Thoracic aorta (tissue), 2 donors: ENCODE results near the gene GEMIN8. TPM values are rescaled to one million over a fixed set of nuclear protein-coding genes. Genes with fewer than 3 reads are reported as not detected.

ENCODE experiments used
- ATAC-seq: fragments of 150-250 bp; one replicate; pipeline ENCODE4 v1.8.0; 2017; ENCODE audit warnings: low read depth; ENCODE audit not compliant: insufficient number of reproducible peaks, low FRiP score
- DNase-seq: peaks from one replicate; pipeline ENCODE4 v3.0.0-alpha.2; 2020; ENCODE audit warnings: low spot score
- H3K27ac ChIP-seq, 2 donors: fragments of 200-600 bp; sonication (generic); 1 replicate in 1 of 2; 2 replicates in 1 of 2; pipeline ENCODE4 v1.5.1; 2016; ENCODE audit warnings: mild to moderate bottlenecking in 2 of 2, moderate library complexity in 2 of 2
- H3K27me3 ChIP-seq: fragments of 200-600 bp; sonication (generic); replicated peaks from 2 replicates; pipeline ENCODE4 v1.6.0; 2016; ENCODE audit warnings: mild to moderate bottlenecking; ENCODE audit not compliant: insufficient read depth
- H3K36me3 ChIP-seq: fragments of 200-600 bp; sonication (generic); one replicate; pipeline ENCODE4 v1.5.1; 2016
- H3K4me1 ChIP-seq, 2 donors: fragments of 200-600 bp; sonication (generic); 1 replicate in 1 of 2; 2 replicates in 1 of 2; pipeline versions ENCODE4 v1.5.1 to v1.6.0; 2016; ENCODE audit warnings: low read depth in 2 of 2, mild to moderate bottlenecking in 1 of 2; ENCODE audit not compliant: control insufficient read depth in 1 of 2
- H3K4me3 ChIP-seq: fragments of 200-600 bp; sonication (generic); 2 replicates; pipeline ENCODE4 v1.5.1; 2016; ENCODE audit warnings: mild to moderate bottlenecking
- H3K9me3 ChIP-seq: fragments of 200-600 bp; sonication (generic); 2 replicates; pipeline ENCODE4 v1.5.1; 2016
- CTCF ChIP-seq: fragments of 200-600 bp; sonication (generic); IDR thresholded peaks from one replicate; pipeline ENCODE4 v1.5.1; 2019; ENCODE audit warnings: antibody characterized with exemption
- total RNA-seq, 2 donors: library from RNA; depleted of rRNA; stranded (reverse); fragments of >200 nt; gene quantifications; one replicate each; pipeline versions ENCODE4 v1.1.0 to v1.2.3, GENCODE V29; 2016

GEMIN8 gene
- total RNA-seq = 10 to 100 TPM in 1 of 2 donors, 1 to 10 TPM in 1; 9.8 to 23.7 TPM

- TF ChIP-seq CTCF = no peak
- peak; percentile 22 for DNase-seq
- peak within 1 kb of the TSS; percentile 84 for H3K4me3 ChIP-seq
- H3K27me3 ChIP-seq = no peaks in the 10 kb centered on the region
- H3K4me1 ChIP-seq = peaks cover 14 to 23% of the 10 kb centered on the region in 2 donors
- H3K9me3 ChIP-seq = no peaks in the 10 kb centered on the region
- peak within 1 kb of the TSS; percentile 80 to 82 for H3K27ac ChIP-seq
- H3K36me3 ChIP-seq = no peaks in the 10 kb centered on the region
- ATAC-seq = peak; percentile 82
Measured at GRCh38 chrX:14029425-14030173, at the start of gene GEMIN8. Gene GEMIN8, minus strand, starts transcription at chrX:14029892. Its CDS starts 8,414 bp downstream, at chrX:14021478.

- no peak for TF ChIP-seq CTCF
- no peak overlapping the region for H3K27ac ChIP-seq
- DNase-seq = no peak
- H3K27me3 ChIP-seq = no peaks in the 10 kb centered on the region
- H3K4me3 ChIP-seq = no peak overlapping the region
- peaks cover 0 to 4% of the 10 kb centered on the region in 2 donors for H3K4me1 ChIP-seq
- no peaks in the 10 kb centered on the region for H3K36me3 ChIP-seq
- ATAC-seq = no peak
- no peaks in the 10 kb centered on the region for H3K9me3 ChIP-seq
Measured at GRCh38 chrX:14076639-14077038, 46.9 kb upstream of the GEMIN8 start.

GRCh38 chrX:14073556-14073955, 43.9 kb upstream of the GEMIN8 start:
- DNase-seq (no peak), ATAC-seq (no peak)
- Histone ChIP-seq H3K27me3 (no peaks in the 10 kb centered on the region), H3K36me3 (no peaks in the 10 kb centered on the region), H3K4me1 (peaks cover 0 to 4% of the 10 kb centered on the region in 2 donors), H3K27ac (no peak overlapping the region), H3K4me3 (no peak overlapping the region), H3K9me3 (no peaks in the 10 kb centered on the region)
- TF ChIP-seq CTCF = no peak

GRCh38 chrX:14073071-14073470, 43.4 kb upstream of the GEMIN8 start:
- Histone ChIP-seq H3K27me3 (no peaks in the 10 kb centered on the region), H3K4me3 (no peak overlapping the region), H3K4me1 (peaks cover 0 to 4% of the 10 kb centered on the region in 2 donors), H3K36me3 (no peaks in the 10 kb centered on the region), H3K9me3 (no peaks in the 10 kb centered on the region), H3K27ac (no peak overlapping the region)
- DNase-seq (no peak), ATAC-seq (no peak)
- TF ChIP-seq CTCF = no peak

- H3K36me3 ChIP-seq = no peaks in the 10 kb centered on the region
- no peak for TF ChIP-seq CTCF
- H3K4me3 ChIP-seq = no peak overlapping the region
- H3K27me3 ChIP-seq = no peaks in the 10 kb centered on the region
- DNase-seq (no peak), ATAC-seq (no peak)
- H3K27ac ChIP-seq = no peak overlapping the region
- H3K4me1 ChIP-seq = no peaks in the 10 kb centered on the region
- H3K9me3 ChIP-seq = no peaks in the 10 kb centered on the region
Measured at GRCh38 chrX:14065800-14066199, 36.1 kb upstream of the GEMIN8 start.
